ENCODE data around the gene C1orf159.

Gene C1orf159

DNA sequence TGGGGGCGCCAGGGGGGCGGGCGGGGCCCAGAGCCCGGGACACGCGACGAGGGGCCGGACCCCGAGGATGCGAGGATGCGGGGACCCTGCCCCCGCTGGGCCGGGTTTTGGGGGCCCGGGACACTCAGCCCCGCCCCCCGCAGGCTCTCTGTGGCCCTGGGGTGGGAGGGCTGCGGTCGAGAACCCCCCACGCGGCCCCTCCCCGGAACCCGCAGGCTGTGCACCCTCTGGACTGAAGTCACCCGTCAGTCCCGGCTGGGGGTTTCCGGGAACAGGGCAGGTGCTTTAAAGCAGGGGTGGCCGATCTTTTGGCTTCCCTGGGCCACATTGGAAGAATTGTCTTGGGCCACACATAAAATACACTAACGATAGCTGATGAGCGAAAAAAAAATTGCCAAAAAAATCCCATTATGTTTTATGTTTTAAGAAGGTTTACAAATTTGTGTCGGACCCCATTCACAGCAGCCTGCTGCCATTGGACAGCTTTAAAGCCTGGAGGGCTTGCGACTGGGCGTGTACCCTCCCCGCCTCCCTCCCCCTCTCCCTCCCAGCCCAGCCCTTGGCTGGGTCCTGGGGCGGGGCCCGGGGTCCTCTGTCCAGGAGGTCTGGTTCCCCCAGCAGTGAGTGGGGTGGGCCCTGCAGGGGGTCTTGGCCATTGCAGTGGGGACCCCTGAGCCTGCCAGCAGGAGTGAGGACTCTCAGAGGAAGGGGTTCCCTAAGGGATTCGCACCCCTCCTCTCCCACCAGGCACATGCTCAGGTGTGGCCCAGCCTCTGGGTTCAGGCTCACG is 21.6 kb upstream of the C1orf159 start:
- no peaks in the 10 kb centered on the region for H3K79me2 ChIP-seq (ENCODE audit: insufficient read depth, low read length)
- H3F3A ChIP-seq (ENCODE audit: insufficient read depth), result no peaks in the 10 kb centered on the region
- no peak overlapping the region for H2AFZ ChIP-seq (ENCODE audit: low read depth, low read length, severe bottlenecking)
- H3K9ac ChIP-seq (ENCODE audit: low read length), result no peak overlapping the region; the same call in 1 of the 2 replicates
- H3K27ac ChIP-seq (ENCODE audit: low read depth, low read length), result no peak overlapping the region
- H3K9me3 ChIP-seq (ENCODE audit: insufficient read depth, low read length), result no peaks in the 10 kb centered on the region
- H3K4me2 ChIP-seq (ENCODE audit: low read depth, low read length, poor library complexity, severe bottlenecking), result peak overlapping the region; percentile 40
- H3K27me3 ChIP-seq (ENCODE audit: low read length), result no peaks in the 10 kb centered on the region
- TF ChIP-seq CTCF (IDR thresholded peaks at IDR 0.05; ENCODE audit: insufficient read depth, low read length, poor library complexity, severe bottlenecking) (no peak), EZH2phosphoT487 (conservative IDR thresholded peaks at IDR 0.05; ENCODE audit: low read length) (no peak)
- no peaks in the 10 kb centered on the region for H4K20me1 ChIP-seq (ENCODE audit: low read depth, low read length)
- no peaks in the 10 kb centered on the region for H3K9me2 ChIP-seq (replicated peaks; ENCODE audit: insufficient read depth, low read length)
- no peaks in the 10 kb centered on the region for H3K36me3 ChIP-seq (ENCODE audit: low read length)
- H3K4me3 ChIP-seq (ENCODE audit: insufficient read depth, low read length, poor library complexity, severe bottlenecking), result peak overlapping the region; percentile 10

DNA sequence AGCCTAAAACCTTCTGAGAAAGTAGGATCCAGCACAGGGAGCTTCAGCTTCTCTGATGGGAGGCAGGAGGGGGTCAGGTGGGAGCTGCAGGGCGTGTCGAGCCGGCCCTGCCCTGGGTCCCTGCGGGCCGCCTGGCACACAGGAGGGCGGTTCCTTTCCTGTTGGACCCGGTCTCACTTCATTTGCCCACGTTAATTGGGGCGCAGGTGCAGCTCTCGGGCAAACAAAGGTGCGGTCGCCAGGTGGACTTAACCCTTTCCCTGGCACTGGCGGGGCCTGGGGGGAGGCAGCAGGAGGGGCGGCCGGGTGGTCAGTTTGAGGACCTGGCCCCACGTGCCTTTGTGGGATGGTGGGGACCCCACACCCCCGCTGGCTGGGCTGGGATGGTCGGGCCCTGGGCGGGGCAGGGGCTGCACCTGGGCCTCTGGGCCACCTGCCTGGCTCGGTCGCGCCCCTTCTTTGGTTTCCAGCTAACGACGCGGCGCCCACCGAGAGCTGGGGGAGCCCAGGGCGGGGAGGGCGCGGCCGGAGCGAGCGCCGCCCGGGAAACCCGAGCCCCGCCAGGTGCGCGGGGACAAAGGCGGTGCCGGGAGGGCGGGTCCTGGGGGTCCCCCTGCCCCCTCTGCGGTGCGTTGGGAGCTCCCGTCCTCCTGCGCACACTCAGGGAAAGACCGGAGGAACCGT is 20.8 kb upstream of the C1orf159 start:
- no peaks in the 10 kb centered on the region for H3K9me3 ChIP-seq (ENCODE audit: insufficient read depth, low read length)
- H3K36me3 ChIP-seq (ENCODE audit: low read length), result no peaks in the 10 kb centered on the region
- H3K9ac ChIP-seq (ENCODE audit: low read length), result no peak overlapping the region
- H3K27ac ChIP-seq (ENCODE audit: low read depth, low read length), result no peak overlapping the region
- no peaks in the 10 kb centered on the region for H3F3A ChIP-seq (ENCODE audit: insufficient read depth)
- no peaks in the 10 kb centered on the region for H4K20me1 ChIP-seq (ENCODE audit: low read depth, low read length)
- no peaks in the 10 kb centered on the region for H3K79me2 ChIP-seq (ENCODE audit: insufficient read depth, low read length)
- H3K27me3 ChIP-seq (ENCODE audit: low read length), result no peaks in the 10 kb centered on the region
- H3K9me2 ChIP-seq (replicated peaks; ENCODE audit: insufficient read depth, low read length), result no peaks in the 10 kb centered on the region
- no peak overlapping the region for H3K4me3 ChIP-seq (ENCODE audit: insufficient read depth, low read length, poor library complexity, severe bottlenecking)
- H2AFZ ChIP-seq (ENCODE audit: low read depth, low read length, severe bottlenecking), result no peak overlapping the region
- TF ChIP-seq CTCF (IDR thresholded peaks at IDR 0.05; ENCODE audit: insufficient read depth, low read length, poor library complexity, severe bottlenecking), result no peak
- no peak for TF ChIP-seq EZH2phosphoT487 (conservative IDR thresholded peaks at IDR 0.05; ENCODE audit: low read length)
- no peak overlapping the region for H3K4me2 ChIP-seq (ENCODE audit: low read depth, low read length, poor library complexity, severe bottlenecking)

GRCh38 chr1:1135339-1136136 is 19.6 kb upstream of the C1orf159 start:
- no peak overlapping the region for H3K27ac ChIP-seq (ENCODE audit: low read depth, low read length)

More at GRCh38 chr1:1135339-1136136, 19.6 kb upstream of the C1orf159 start:
- no peak for TF ChIP-seq CTCF (IDR thresholded peaks at IDR 0.05; ENCODE audit: insufficient read depth, low read length, poor library complexity, severe bottlenecking)
- no peak for TF ChIP-seq EZH2phosphoT487 (conservative IDR thresholded peaks at IDR 0.05; ENCODE audit: low read length)
- Histone ChIP-seq H3K79me2 (ENCODE audit: insufficient read depth, low read length) (no peaks in the 10 kb centered on the region), H3K27me3 (ENCODE audit: low read length) (no peaks in the 10 kb centered on the region), H3K4me3 (ENCODE audit: insufficient read depth, low read length, poor library complexity, severe bottlenecking) (no peak overlapping the region), H3K9ac (ENCODE audit: low read length) (no peak overlapping the region), H3K9me2 (replicated peaks; ENCODE audit: insufficient read depth, low read length) (no peaks in the 10 kb centered on the region), H2AFZ (ENCODE audit: low read depth, low read length, severe bottlenecking) (no peak overlapping the region), H4K20me1 (ENCODE audit: low read depth, low read length) (no peaks in the 10 kb centered on the region), H3F3A (ENCODE audit: insufficient read depth) (no peaks in the 10 kb centered on the region), H3K9me3 (ENCODE audit: insufficient read depth, low read length) (no peaks in the 10 kb centered on the region), H3K4me2 (ENCODE audit: low read depth, low read length, poor library complexity, severe bottlenecking) (no peak overlapping the region), H3K36me3 (ENCODE audit: low read length) (no peaks in the 10 kb centered on the region)
